IMR-90 (cell line): Measurements from ENCODE around the gene SORCS1. TPM values are rescaled to one million over a fixed set of nuclear protein-coding genes. Genes with fewer than 3 reads are reported as not detected.

Experiments used
- ATAC-seq: fragments of 200-7000 bp; cut with Tn5 transposase; 2 replicates; pipeline ENCODE4 v1.9.1; 2020; ENCODE audit warnings: low read depth, mild to moderate bottlenecking, moderate library complexity
- BruUV-seq: library from RNA; stranded (reverse); fragments of 400-500 nt; replicated peaks from 2 replicates; lab custom pipeline; 2021; lab: Mats Ljungman, UMichigan
- CTCF ChIA-PET: fragments of 300-600 bp; formaldehyde crosslinking; extraction: SDS; loops from one replicate; lab custom pipeline; 2021; ENCODE audit warnings: antibody characterized with exemption; lab: Yijun Ruan, JAX
- POLR2A ChIA-PET: fragments of 300-600 bp; sonication (Branson Sonifier 250); formaldehyde crosslinking; loops from one replicate; lab custom pipeline; 2022; ENCODE audit warnings: antibody characterized with exemption; ENCODE audit not compliant: unreplicated experiment; lab: Charles Lee
- DNase-seq: peaks from one replicate; pipeline ENCODE4 v3.0.0; 2013
- H2AFZ ChIP-seq: replicated peaks from 2 replicates; pipeline ENCODE3; 2013; ENCODE audit warnings: low read length, mild to moderate bottlenecking; ENCODE audit not compliant: poor library complexity
- H2AK5ac ChIP-seq: 2 replicates; pipeline ENCODE4 v1.6.1; 2013; ENCODE audit warnings: low read depth, low read length, inconsistent platforms
- H2AK9ac ChIP-seq: replicated peaks from 2 replicates; pipeline ENCODE3; 2013; ENCODE audit warnings: mild to moderate bottlenecking, low read depth, low read length, moderate library complexity; ENCODE audit not compliant: poor library complexity
- H2BK120ac ChIP-seq: 2 replicates; pipeline ENCODE4 v1.6.1; 2013; ENCODE audit warnings: low read depth, low read length, inconsistent platforms
- H2BK15ac ChIP-seq: 3 replicates; pipeline ENCODE4 v1.6.1; 2013; ENCODE audit warnings: low read depth, low read length, inconsistent platforms
- H2BK20ac ChIP-seq: 2 replicates; pipeline ENCODE4 v1.6.1; 2013; ENCODE audit warnings: low read depth, mild to moderate bottlenecking, inconsistent platforms, low read length, moderate library complexity
- H2BK5ac ChIP-seq: 2 replicates; pipeline ENCODE4 v1.6.1; 2013; ENCODE audit warnings: mild to moderate bottlenecking, low read depth, low read length, inconsistent platforms; ENCODE audit not compliant: poor library complexity, severe bottlenecking
- H3K14ac ChIP-seq: replicated peaks from 2 replicates; pipeline ENCODE4 v1.6.1; 2013; ENCODE audit warnings: low read depth, low read length, inconsistent platforms
- H3K18ac ChIP-seq: 2 replicates; pipeline ENCODE4 v1.6.1; 2013; ENCODE audit warnings: low read depth, low read length, control low read depth
- H3K23ac ChIP-seq: 2 replicates; pipeline ENCODE4 v1.6.1; 2013; ENCODE audit warnings: low read depth, low read length, inconsistent platforms
- H3K27ac ChIP-seq: 2 replicates; pipeline ENCODE4 v1.5.1; 2013; ENCODE audit warnings: mild to moderate bottlenecking, control low read depth, low read length; ENCODE audit not compliant: insufficient read depth
- H3K27me3 ChIP-seq: 2 replicates; pipeline ENCODE4 v1.6.1; 2013; ENCODE audit warnings: low read length; ENCODE audit not compliant: control insufficient read depth, insufficient read depth
- H3K36me3 ChIP-seq: 2 replicates; pipeline ENCODE4 v1.6.1; 2013; ENCODE audit warnings: low read length, mixed read lengths; ENCODE audit not compliant: control insufficient read depth, insufficient read depth
- H3K4ac ChIP-seq: 2 replicates; pipeline ENCODE4 v1.6.1; 2013; ENCODE audit warnings: low read depth, low read length, inconsistent platforms
- H3K4me1 ChIP-seq: 2 replicates; pipeline ENCODE4 v1.6.1; 2013; ENCODE audit warnings: low read length, mixed read lengths; ENCODE audit not compliant: control insufficient read depth, insufficient read depth
- H3K4me2 ChIP-seq: 2 replicates; pipeline ENCODE4 v1.6.1; 2013; ENCODE audit warnings: low read depth, mild to moderate bottlenecking, control low read depth, low read length, moderate library complexity
- H3K4me3 ChIP-seq: 2 replicates; pipeline ENCODE4 v1.5.1; 2013; ENCODE audit warnings: low read depth, mild to moderate bottlenecking, control low read depth, low read length, moderate library complexity; ENCODE audit not compliant: insufficient read depth
- H3K56ac ChIP-seq: 2 replicates; pipeline ENCODE4 v1.6.1; 2013; ENCODE audit warnings: low read length, inconsistent platforms; ENCODE audit not compliant: insufficient read depth; ENCODE audit errors: extremely low read depth
- H3K79me1 ChIP-seq, 2 experiments: 2 replicates each; pipeline ENCODE4 v1.6.1; 2013; ENCODE audit warnings: low read length in 2 of 2, inconsistent platforms in 1 of 2, low read depth in 1 of 2
- H3K9ac ChIP-seq: 2 replicates; pipeline ENCODE4 v1.6.1; 2013; ENCODE audit warnings: low read depth, low read length, control low read depth
- H3K9me1 ChIP-seq: 2 replicates; pipeline ENCODE4 v1.6.1; 2013; ENCODE audit warnings: low read length, inconsistent platforms; ENCODE audit not compliant: insufficient read depth
- H3K9me3 ChIP-seq: 2 replicates; pipeline ENCODE4 v1.6.1; 2013; ENCODE audit warnings: low read length; ENCODE audit not compliant: control insufficient read depth, insufficient read depth
- H4K20me1 ChIP-seq: 2 replicates; pipeline ENCODE4 v1.6.1; 2013; ENCODE audit warnings: low read length, inconsistent platforms; ENCODE audit not compliant: insufficient read depth
- H4K5ac ChIP-seq: 2 replicates; pipeline ENCODE4 v1.6.1; 2013; ENCODE audit warnings: mild to moderate bottlenecking, low read depth, low read length, control low read depth
- H4K8ac ChIP-seq, 2 experiments: 2 replicates each; pipeline ENCODE4 v1.6.1; 2013; ENCODE audit warnings: low read depth in 2 of 2, low read length in 2 of 2, control low read depth in 1 of 2, inconsistent platforms in 1 of 2
- H4K91ac ChIP-seq: 2 replicates; pipeline ENCODE4 v1.6.1; 2013; ENCODE audit warnings: low read depth, low read length, inconsistent platforms; ENCODE audit not compliant: insufficient read depth
- BHLHE40 ChIP-seq: fragments of 150-350 bp; IDR thresholded peaks from 2 replicates; pipeline ENCODE4 v1.6.1; 2016; ENCODE audit warnings: mild to moderate bottlenecking, low read depth, low read length
- CEBPB ChIP-seq: IDR thresholded peaks from 2 replicates; pipeline ENCODE4 v1.6.1; 2012; ENCODE audit warnings: low read depth, low read length, improper control_type of control experiment
- CHD1 ChIP-seq: IDR thresholded peaks from 2 replicates; pipeline ENCODE4 v1.6.1; 2012; ENCODE audit warnings: low read depth, low read length, improper control_type of control experiment
- FOS ChIP-seq: fragments of 150-350 bp; IDR thresholded peaks from 2 replicates; pipeline ENCODE4 v1.6.1; 2016; ENCODE audit warnings: low read depth, low read length
- MAFK ChIP-seq: IDR thresholded peaks from 2 replicates; pipeline ENCODE4 v1.6.1; 2012; ENCODE audit warnings: low read depth, low read length, improper control_type of control experiment
- MAZ ChIP-seq: IDR thresholded peaks from 2 replicates; pipeline ENCODE4 v1.6.1; 2012; ENCODE audit warnings: low read depth, mild to moderate bottlenecking, low read length, improper control_type of control experiment, moderate library complexity, borderline replicate concordance
- MXI1 ChIP-seq: IDR thresholded peaks from 2 replicates; pipeline ENCODE4 v1.6.1; 2012; ENCODE audit warnings: low read depth, mild to moderate bottlenecking, low read length, moderate library complexity, borderline replicate concordance
- NFE2L2 ChIP-seq: fragments of 150-350 bp; IDR thresholded peaks from 2 replicates; pipeline ENCODE4 v1.6.1; 2016; ENCODE audit warnings: low read depth, mild to moderate bottlenecking, low read length
- POLR2A ChIP-seq: IDR thresholded peaks from 2 replicates; pipeline ENCODE4 v1.6.1; 2012; ENCODE audit warnings: mild to moderate bottlenecking, low read depth, low read length
- RCOR1 ChIP-seq: IDR thresholded peaks from 2 replicates; pipeline ENCODE4 v1.6.1; 2012; ENCODE audit warnings: mild to moderate bottlenecking, low read length, improper control_type of control experiment; ENCODE audit not compliant: insufficient replicate concordance
- RFX5 ChIP-seq: IDR thresholded peaks from 2 replicates; pipeline ENCODE4 v1.8.0; 2012; ENCODE audit warnings: low read depth, mild to moderate bottlenecking, low read length, moderate library complexity
- SMC3 ChIP-seq: fragments of 150-350 bp; IDR thresholded peaks from 2 replicates; pipeline ENCODE4 v1.6.1; 2016; ENCODE audit warnings: low read depth, mild to moderate bottlenecking, antibody characterized with exemption, low read length, moderate library complexity
- WGBS, 2 experiments: methylation state at CpG; one replicate each; pipeline versions ENCODE4 v1.1.5 to v1.1.7; 2013; ENCODE audit warnings: missing lambda C conversion rate in 2 of 2; ENCODE audit not compliant: insufficient read length in 1 of 2; ENCODE audit errors: extremely low coverage in 2 of 2; 5-methylcytosine and 5-hydroxymethylcytosine counted together
- dilution Hi-C: fragments of 300-500 bp; cut with HindIII; formaldehyde crosslinking; loops from one replicate; pipeline ENCODE4 v1.14.3; 2018; ENCODE audit warnings: low sequenced_read_pairs; ENCODE audit not compliant: unreplicated experiment
- in situ Hi-C: fragments of 300-500 bp; cut with MboI; formaldehyde crosslinking; loops from 3 replicates; pipeline ENCODE4 v1.14.3; 2019; ENCODE audit warnings: low sequenced_read_pairs, inconsistent platforms, mixed read lengths
- intact Hi-C: fragments of 100-400 bp; cut with micrococcal nuclease; formaldehyde crosslinking; loops from 2 replicates; pipeline ENCODE4 v1.10.0; 2022
- polyA plus RNA-seq, 3 experiments: library from polyadenylated mRNA; depleted of rRNA; stranded (reverse); fragments of >200 nt; gene quantifications; 2 replicates each; pipeline ENCODE4 v1.2.3, GENCODE V29; 2012; ENCODE audit warnings: low replicate concordance in 1 of 3
- total RNA-seq: library from RNA; depleted of rRNA; stranded (reverse); fragments of >200 nt; gene quantifications from 2 replicates; pipeline ENCODE4 v1.2.3, GENCODE V29; 2012
- TF ChIP-seq, protein P1 (sequence below): fragments of 150-350 bp; IDR thresholded peaks from 2 replicates; pipeline ENCODE4 v1.6.1; 2016; ENCODE audit warnings: low read depth, mild to moderate bottlenecking, low read length, moderate library complexity, borderline replicate concordance
- TF ChIP-seq, protein P2 (sequence below): conservative IDR thresholded peaks from 2 replicates; pipeline ENCODE4 v1.5.1; 2012; ENCODE audit warnings: mild to moderate bottlenecking, low read depth, low read length, improper control_type of control experiment
- TF ChIP-seq, protein P3 (sequence below): fragments of 150-350 bp; IDR thresholded peaks from 2 replicates; pipeline ENCODE4 v1.6.1; 2017; ENCODE audit warnings: mild to moderate bottlenecking, antibody characterized with exemption, low read length, low read depth

SORCS1 gene
- total and polyA plus RNA-seq, 2 of the 4 experiments (the other 2 are of a cell fraction), result under 0.01 TPM; not detected in 1

DNA sequence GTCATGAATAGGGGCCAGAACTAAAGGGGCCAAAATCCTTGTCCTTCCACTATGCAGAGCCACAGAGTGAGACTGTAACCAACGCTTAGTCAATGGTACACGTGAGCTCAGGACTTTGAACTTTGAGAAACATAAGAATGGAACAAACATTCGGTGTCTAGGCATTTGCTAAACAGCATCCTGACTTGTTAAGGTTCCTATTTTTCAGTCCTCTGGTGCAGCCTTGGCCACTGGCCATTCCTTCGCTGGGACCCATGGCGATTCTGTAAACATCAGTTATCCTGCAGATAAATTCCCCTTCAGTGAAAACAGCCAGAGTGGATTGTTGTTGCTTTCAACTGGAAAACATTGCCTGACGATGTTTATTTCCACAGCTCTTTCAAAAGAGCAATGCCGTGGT, 266.8 kb downstream of the SORCS1 start:
- no peak overlapping the region for H3K14ac ChIP-seq
- H2BK20ac ChIP-seq, result no peak overlapping the region
- intact Hi-C loops, result no loop called here
- in situ Hi-C loops, result no loop called here
- no peak overlapping the region for H4K8ac ChIP-seq
- no peak overlapping the region for H2AK9ac ChIP-seq
- H3K18ac ChIP-seq, result no peak overlapping the region
- whole genome bisulfite sequencing, 2 experiments, result 0% methylated on average over 3 of the region's 7 CpGs; no CpG with 5 or more reads in 1 of the 2 experiments
- no peaks in the 10 kb centered on the region for H4K20me1 ChIP-seq
- no peaks in the 10 kb centered on the region for H3K27me3 ChIP-seq
- no peak overlapping the region for H3K9ac ChIP-seq
- no peak overlapping the region for H3K27ac ChIP-seq
- no peak overlapping the region for H3K23ac ChIP-seq
- no peak overlapping the region for H2BK15ac ChIP-seq
- no TSS peak for BruUV-seq
- ATAC-seq, result no peak
- ChIA-PET CTCF (no interaction called here), POLR2A (no interaction called here)
- dilution Hi-C loops, result no loop called here
- H2AK5ac ChIP-seq, result no peak overlapping the region
- H2BK5ac ChIP-seq, result no peak overlapping the region
- no peak overlapping the region for H3K4me2 ChIP-seq
- no peak overlapping the region for H4K91ac ChIP-seq
- no peak overlapping the region for H3K4me3 ChIP-seq
- H3K36me3 ChIP-seq, result no peaks in the 10 kb centered on the region
- H3K56ac ChIP-seq, result no peak overlapping the region
- DNase-seq, result no peak
- H4K5ac ChIP-seq, result no peak overlapping the region
- H3K79me1 ChIP-seq, result no peaks in the 10 kb centered on the region
- peaks cover 2% of the 10 kb centered on the region; the same call in 1 of the 2 replicates for H3K9me3 ChIP-seq
- no peak for TF ChIP-seq BHLHE40
- TF ChIP-seq MAFK, result no peak
- TF ChIP-seq, protein P1, sequence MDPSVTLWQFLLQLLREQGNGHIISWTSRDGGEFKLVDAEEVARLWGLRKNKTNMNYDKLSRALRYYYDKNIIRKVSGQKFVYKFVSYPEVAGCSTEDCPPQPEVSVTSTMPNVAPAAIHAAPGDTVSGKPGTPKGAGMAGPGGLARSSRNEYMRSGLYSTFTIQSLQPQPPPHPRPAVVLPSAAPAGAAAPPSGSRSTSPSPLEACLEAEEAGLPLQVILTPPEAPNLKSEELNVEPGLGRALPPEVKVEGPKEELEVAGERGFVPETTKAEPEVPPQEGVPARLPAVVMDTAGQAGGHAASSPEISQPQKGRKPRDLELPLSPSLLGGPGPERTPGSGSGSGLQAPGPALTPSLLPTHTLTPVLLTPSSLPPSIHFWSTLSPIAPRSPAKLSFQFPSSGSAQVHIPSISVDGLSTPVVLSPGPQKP, result no peak
- no peak for TF ChIP-seq RCOR1
- no peak for TF ChIP-seq POLR2A
- no peak for TF ChIP-seq CEBPB
- no peak for TF ChIP-seq MAZ
- TF ChIP-seq NFE2L2, result no peak
- no peak for TF ChIP-seq FOS
- no peak for TF ChIP-seq MXI1
- no peak for TF ChIP-seq CHD1
- TF ChIP-seq, protein P2, sequence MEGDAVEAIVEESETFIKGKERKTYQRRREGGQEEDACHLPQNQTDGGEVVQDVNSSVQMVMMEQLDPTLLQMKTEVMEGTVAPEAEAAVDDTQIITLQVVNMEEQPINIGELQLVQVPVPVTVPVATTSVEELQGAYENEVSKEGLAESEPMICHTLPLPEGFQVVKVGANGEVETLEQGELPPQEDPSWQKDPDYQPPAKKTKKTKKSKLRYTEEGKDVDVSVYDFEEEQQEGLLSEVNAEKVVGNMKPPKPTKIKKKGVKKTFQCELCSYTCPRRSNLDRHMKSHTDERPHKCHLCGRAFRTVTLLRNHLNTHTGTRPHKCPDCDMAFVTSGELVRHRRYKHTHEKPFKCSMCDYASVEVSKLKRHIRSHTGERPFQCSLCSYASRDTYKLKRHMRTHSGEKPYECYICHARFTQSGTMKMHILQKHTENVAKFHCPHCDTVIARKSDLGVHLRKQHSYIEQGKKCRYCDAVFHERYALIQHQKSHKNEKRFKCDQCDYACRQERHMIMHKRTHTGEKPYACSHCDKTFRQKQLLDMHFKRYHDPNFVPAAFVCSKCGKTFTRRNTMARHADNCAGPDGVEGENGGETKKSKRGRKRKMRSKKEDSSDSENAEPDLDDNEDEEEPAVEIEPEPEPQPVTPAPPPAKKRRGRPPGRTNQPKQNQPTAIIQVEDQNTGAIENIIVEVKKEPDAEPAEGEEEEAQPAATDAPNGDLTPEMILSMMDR, result no peak
- TF ChIP-seq RFX5, result no peak
- TF ChIP-seq, protein P3, sequence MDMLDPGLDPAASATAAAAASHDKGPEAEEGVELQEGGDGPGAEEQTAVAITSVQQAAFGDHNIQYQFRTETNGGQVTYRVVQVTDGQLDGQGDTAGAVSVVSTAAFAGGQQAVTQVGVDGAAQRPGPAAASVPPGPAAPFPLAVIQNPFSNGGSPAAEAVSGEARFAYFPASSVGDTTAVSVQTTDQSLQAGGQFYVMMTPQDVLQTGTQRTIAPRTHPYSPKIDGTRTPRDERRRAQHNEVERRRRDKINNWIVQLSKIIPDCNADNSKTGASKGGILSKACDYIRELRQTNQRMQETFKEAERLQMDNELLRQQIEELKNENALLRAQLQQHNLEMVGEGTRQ, result no peak
- TF ChIP-seq SMC3, result no peak
- H2AFZ ChIP-seq, result no peak overlapping the region
- H3K4me1 ChIP-seq, result no peaks in the 10 kb centered on the region
- H3K4ac ChIP-seq, result no peak overlapping the region
- H3K9me1 ChIP-seq, result no peaks in the 10 kb centered on the region
- H2BK120ac ChIP-seq, result no peak overlapping the region
